ENCODE results near the gene ITPA. TPM values are rescaled to one million over a fixed set of nuclear protein-coding genes. Genes with fewer than 3 reads are reported as not detected.

The ITPA gene
- total and polyA plus RNA-seq, 2 of the 13 experiments (the other 11 are each of a cell fraction or from before 2014, with no cell fraction given) = 60.1 to 103 TPM

DNA sequence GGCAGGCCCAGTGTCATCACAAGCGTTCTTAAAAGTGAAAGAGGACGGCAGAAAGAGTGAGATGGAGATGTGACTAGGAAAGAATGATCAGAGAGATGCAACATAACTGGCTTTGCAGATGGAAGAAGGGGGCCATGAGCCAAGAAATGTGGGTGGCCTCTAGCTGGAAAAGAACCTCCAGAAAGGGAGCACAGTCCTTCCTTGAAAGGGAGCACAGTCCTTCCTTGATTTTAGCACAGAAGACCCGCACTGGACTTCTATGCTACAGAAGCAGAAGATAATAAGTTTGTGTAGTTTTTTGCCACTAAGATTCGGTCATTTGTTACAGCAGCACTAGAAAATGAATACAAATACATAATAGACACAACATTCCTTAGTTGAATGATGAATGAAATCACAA, 29.0 kb upstream of the ITPA start:
- ChIA-PET POLR2A (no interaction called here), CTCF (ENCODE audit: low intra/inter-chr PET ratio, low total read pairs) (no interaction called here)
- peaks cover 10% of the 10 kb centered on the region for H3K4me1 ChIP-seq (ENCODE audit: insufficient read depth, low read length)
- no peak overlapping the region for H3K9ac ChIP-seq (ENCODE audit: insufficient read depth, low read depth, low read length)
- no TSS peak for BruUV-seq (replicated peaks)
- TF ChIP-seq, protein P1, sequence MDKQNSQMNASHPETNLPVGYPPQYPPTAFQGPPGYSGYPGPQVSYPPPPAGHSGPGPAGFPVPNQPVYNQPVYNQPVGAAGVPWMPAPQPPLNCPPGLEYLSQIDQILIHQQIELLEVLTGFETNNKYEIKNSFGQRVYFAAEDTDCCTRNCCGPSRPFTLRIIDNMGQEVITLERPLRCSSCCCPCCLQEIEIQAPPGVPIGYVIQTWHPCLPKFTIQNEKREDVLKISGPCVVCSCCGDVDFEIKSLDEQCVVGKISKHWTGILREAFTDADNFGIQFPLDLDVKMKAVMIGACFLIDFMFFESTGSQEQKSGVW (CRISPR knock-in tag; IDR thresholded peaks at IDR 0.05; ENCODE audit: borderline replicate concordance) = no peak
- TF ChIP-seq LCORL (IDR thresholded peaks at IDR 0.05) (0 out of 2 replicates have a peak, but pooled peaks have one; percentile 29), LCORL (CRISPR knock-in tag; IDR thresholded peaks at IDR 0.05) (no peak), ZNF263 (CRISPR knock-in tag; IDR thresholded peaks at IDR 0.05) (peak; percentile 94)
- H4K20me1 ChIP-seq (ENCODE audit: insufficient read depth, low read length) = no peaks in the 10 kb centered on the region
- no peak overlapping the region for H3K4me2 ChIP-seq (ENCODE audit: low read depth, low read length)
- DNase-seq (ENCODE audit: low spot score) (no peak), ATAC-seq (no peak), FAIRE-seq (no peak)
- no peak overlapping the region for H2AFZ ChIP-seq (ENCODE audit: low read length)
- no peak overlapping the region for H3K27ac ChIP-seq (ENCODE audit: extremely low read length, insufficient read depth, low read length)
- peaks cover 2% of the 10 kb centered on the region for H3K79me2 ChIP-seq (ENCODE audit: insufficient read depth, low read length)
- WGBS (ENCODE audit: low lambda C conversion rate) = 85% methylated on average over 4 of the region's 4 CpGs
- no peak overlapping the region for H3K4me3 ChIP-seq (replicated peaks in 1 of 3; ENCODE audit: insufficient read depth in 1 of 3, low read depth in 2 of 3, low read length in 3 of 3)
- in situ Hi-C loops (cut with HindIII; ENCODE audit: extremely low pct_ligation_motif_present, low pct_unique_long_range_greater_than_20kb) = no loop called here
- H3K9me3 ChIP-seq (ENCODE audit: low read length) = no peaks in the 10 kb centered on the region
- intact Hi-C loops (cut with micrococcal nuclease; ENCODE audit: unreplicated experiment) = no loop called here
- no peaks in the 10 kb centered on the region for H3K27me3 ChIP-seq (ENCODE audit: control insufficient read depth in 1 of 2, insufficient read depth in 2 of 2, low read length in 2 of 2)
- no peaks in the 10 kb centered on the region; a peak in 2 of 5 replicates for H3K36me3 ChIP-seq (replicated peaks in 1 of 2; ENCODE audit: control insufficient read depth in 1 of 2, insufficient read depth in 2 of 2, low read length in 2 of 2)

DNA sequence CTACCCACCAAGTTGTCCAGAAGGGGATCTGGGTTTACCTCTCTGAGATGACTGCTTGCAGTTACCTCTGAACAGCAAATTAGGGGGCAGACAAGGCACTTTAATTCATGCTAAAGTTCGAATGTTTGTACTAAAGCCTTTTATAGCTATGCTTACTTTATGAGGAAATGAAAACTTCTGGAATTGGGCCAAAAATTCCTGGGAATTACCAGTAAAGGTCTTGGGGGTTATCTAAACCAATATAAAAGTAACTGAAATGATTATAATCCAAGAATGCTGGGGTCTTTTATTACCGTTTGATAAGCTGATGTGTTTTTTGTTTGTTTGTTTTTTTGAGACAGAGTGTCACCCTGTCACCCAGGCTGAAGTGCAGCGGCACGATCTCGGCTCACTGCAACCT, 28.0 kb upstream of the ITPA start:
- DNase-seq (ENCODE audit: low spot score) (no peak), FAIRE-seq (no peak), ATAC-seq (no peak)
- no peak overlapping the region for H3K27ac ChIP-seq (ENCODE audit: extremely low read length, insufficient read depth, low read length)
- in situ Hi-C loops (cut with HindIII; ENCODE audit: extremely low pct_ligation_motif_present, low pct_unique_long_range_greater_than_20kb) (no loop called here), intact Hi-C loops (cut with micrococcal nuclease; ENCODE audit: unreplicated experiment) (no loop called here)
- WGBS (ENCODE audit: low lambda C conversion rate) = 88% methylated on average over 5 of the region's 5 CpGs
- POLR2A ChIA-PET = interaction anchor here (0.8 to 1.2 kb wide), 2 partner anchors 13 to 22 kb away, joined by 3 read pairs; no protein-coding TSS in a partner anchor
- no peak overlapping the region for H3K4me2 ChIP-seq (ENCODE audit: low read depth, low read length)
- no TSS peak for BruUV-seq (replicated peaks)
- no peak overlapping the region for H3K4me3 ChIP-seq (replicated peaks in 1 of 3; ENCODE audit: insufficient read depth in 1 of 3, low read depth in 2 of 3, low read length in 3 of 3)
- H2AFZ ChIP-seq (ENCODE audit: low read length) = no peak overlapping the region
- H3K79me2 ChIP-seq (ENCODE audit: insufficient read depth, low read length) = no peaks in the 10 kb centered on the region
- H3K27me3 ChIP-seq (ENCODE audit: control insufficient read depth in 1 of 2, insufficient read depth in 2 of 2, low read length in 2 of 2) = no peaks in the 10 kb centered on the region
- no peaks in the 10 kb centered on the region for H3K9me3 ChIP-seq (ENCODE audit: low read length)
- H4K20me1 ChIP-seq (ENCODE audit: insufficient read depth, low read length) = no peaks in the 10 kb centered on the region
- no peak overlapping the region for H3K9ac ChIP-seq (ENCODE audit: insufficient read depth, low read depth, low read length)
- CTCF ChIA-PET (ENCODE audit: low intra/inter-chr PET ratio, low total read pairs) = no interaction called here
- H3K4me1 ChIP-seq (ENCODE audit: insufficient read depth, low read length) = peaks cover under 1% of the 10 kb centered on the region
- no peaks in the 10 kb centered on the region; a peak in 2 of 5 replicates for H3K36me3 ChIP-seq (replicated peaks in 1 of 2; ENCODE audit: control insufficient read depth in 1 of 2, insufficient read depth in 2 of 2, low read length in 2 of 2)
- TF ChIP-seq, protein P2, sequence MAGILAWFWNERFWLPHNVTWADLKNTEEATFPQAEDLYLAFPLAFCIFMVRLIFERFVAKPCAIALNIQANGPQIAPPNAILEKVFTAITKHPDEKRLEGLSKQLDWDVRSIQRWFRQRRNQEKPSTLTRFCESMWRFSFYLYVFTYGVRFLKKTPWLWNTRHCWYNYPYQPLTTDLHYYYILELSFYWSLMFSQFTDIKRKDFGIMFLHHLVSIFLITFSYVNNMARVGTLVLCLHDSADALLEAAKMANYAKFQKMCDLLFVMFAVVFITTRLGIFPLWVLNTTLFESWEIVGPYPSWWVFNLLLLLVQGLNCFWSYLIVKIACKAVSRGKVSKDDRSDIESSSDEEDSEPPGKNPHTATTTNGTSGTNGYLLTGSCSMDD (CRISPR knock-in tag; IDR thresholded peaks at IDR 0.05) = no peak
- no peak for TF ChIP-seq ZNF441 (CRISPR knock-in tag; IDR thresholded peaks at IDR 0.05; ENCODE audit: borderline replicate concordance)
- TF ChIP-seq ZNF101 (CRISPR knock-in tag; IDR thresholded peaks at IDR 0.05; ENCODE audit: borderline replicate concordance, low read depth) = no peak
- TF ChIP-seq, protein P3, sequence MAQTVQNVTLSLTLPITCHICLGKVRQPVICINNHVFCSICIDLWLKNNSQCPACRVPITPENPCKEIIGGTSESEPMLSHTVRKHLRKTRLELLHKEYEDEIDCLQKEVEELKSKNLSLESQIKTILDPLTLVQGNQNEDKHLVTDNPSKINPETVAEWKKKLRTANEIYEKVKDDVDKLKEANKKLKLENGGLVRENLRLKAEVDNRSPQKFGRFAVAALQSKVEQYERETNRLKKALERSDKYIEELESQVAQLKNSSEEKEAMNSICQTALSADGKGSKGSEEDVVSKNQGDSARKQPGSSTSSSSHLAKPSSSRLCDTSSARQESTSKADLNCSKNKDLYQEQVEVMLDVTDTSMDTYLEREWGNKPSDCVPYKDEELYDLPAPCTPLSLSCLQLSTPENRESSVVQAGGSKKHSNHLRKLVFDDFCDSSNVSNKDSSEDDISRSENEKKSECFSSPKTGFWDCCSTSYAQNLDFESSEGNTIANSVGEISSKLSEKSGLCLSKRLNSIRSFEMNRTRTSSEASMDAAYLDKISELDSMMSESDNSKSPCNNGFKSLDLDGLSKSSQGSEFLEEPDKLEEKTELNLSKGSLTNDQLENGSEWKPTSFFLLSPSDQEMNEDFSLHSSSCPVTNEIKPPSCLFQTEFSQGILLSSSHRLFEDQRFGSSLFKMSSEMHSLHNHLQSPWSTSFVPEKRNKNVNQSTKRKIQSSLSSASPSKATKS (CRISPR knock-in tag; IDR thresholded peaks at IDR 0.05) = no peak
- TF ChIP-seq ZNF263 (CRISPR knock-in tag; IDR thresholded peaks at IDR 0.05) = no peak
- no peak for TF ChIP-seq RFXANK (CRISPR knock-in tag; IDR thresholded peaks at IDR 0.05)
- TF ChIP-seq, protein P4, sequence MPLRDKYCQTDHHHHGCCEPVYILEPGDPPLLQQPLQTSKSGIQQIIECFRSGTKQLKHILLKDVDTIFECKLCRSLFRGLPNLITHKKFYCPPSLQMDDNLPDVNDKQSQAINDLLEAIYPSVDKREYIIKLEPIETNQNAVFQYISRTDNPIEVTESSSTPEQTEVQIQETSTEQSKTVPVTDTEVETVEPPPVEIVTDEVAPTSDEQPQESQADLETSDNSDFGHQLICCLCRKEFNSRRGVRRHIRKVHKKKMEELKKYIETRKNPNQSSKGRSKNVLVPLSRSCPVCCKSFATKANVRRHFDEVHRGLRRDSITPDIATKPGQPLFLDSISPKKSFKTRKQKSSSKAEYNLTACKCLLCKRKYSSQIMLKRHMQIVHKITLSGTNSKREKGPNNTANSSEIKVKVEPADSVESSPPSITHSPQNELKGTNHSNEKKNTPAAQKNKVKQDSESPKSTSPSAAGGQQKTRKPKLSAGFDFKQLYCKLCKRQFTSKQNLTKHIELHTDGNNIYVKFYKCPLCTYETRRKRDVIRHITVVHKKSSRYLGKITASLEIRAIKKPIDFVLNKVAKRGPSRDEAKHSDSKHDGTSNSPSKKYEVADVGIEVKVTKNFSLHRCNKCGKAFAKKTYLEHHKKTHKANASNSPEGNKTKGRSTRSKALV (CRISPR knock-in tag; IDR thresholded peaks at IDR 0.05) = no peak
- TF ChIP-seq, protein P5, sequence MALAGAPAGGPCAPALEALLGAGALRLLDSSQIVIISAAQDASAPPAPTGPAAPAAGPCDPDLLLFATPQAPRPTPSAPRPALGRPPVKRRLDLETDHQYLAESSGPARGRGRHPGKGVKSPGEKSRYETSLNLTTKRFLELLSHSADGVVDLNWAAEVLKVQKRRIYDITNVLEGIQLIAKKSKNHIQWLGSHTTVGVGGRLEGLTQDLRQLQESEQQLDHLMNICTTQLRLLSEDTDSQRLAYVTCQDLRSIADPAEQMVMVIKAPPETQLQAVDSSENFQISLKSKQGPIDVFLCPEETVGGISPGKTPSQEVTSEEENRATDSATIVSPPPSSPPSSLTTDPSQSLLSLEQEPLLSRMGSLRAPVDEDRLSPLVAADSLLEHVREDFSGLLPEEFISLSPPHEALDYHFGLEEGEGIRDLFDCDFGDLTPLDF (CRISPR knock-in tag; IDR thresholded peaks at IDR 0.05) = no peak
- TF ChIP-seq FOXC1 (CRISPR knock-in tag; IDR thresholded peaks at IDR 0.05; ENCODE audit: borderline replicate concordance) = no peak

Measured in HepG2 (cell line).